GM06990 (cell line): ENCODE data around the gene ALDH1L1.
A peak's percentile ranks its signal among the peaks of the same experiment; 100 is the strongest.

ENCODE experiments used
- DNase-seq: peaks from one replicate; pipeline ENCODE4 v3.0.0-alpha.2; 2011; ENCODE audit not compliant: insufficient read length; ENCODE audit errors: extremely low read depth
- H3K27me3 ChIP-seq: replicated peaks from 2 replicates; pipeline ENCODE4 v1.6.0; 2011; ENCODE audit warnings: low read length; ENCODE audit not compliant: control insufficient read depth, insufficient read depth
- H3K36me3 ChIP-seq: 2 replicates; pipeline ENCODE4 v1.5.1; 2011; ENCODE audit warnings: low read length; ENCODE audit not compliant: control insufficient read depth, insufficient read depth
- H3K4me3 ChIP-seq: replicated peaks from 2 replicates; pipeline ENCODE4 v1.5.1; 2011; ENCODE audit warnings: low read depth, mild to moderate bottlenecking, control low read depth, low read length
- TF ChIP-seq, protein P1 (sequence below): IDR thresholded peaks from 2 replicates; pipeline ENCODE4 v1.5.1; 2011; ENCODE audit warnings: low read length, control low read depth, mild to moderate bottlenecking, inconsistent platforms; ENCODE audit not compliant: insufficient read depth, poor library complexity, severe bottlenecking

ALDH1L1 gene

DNA sequence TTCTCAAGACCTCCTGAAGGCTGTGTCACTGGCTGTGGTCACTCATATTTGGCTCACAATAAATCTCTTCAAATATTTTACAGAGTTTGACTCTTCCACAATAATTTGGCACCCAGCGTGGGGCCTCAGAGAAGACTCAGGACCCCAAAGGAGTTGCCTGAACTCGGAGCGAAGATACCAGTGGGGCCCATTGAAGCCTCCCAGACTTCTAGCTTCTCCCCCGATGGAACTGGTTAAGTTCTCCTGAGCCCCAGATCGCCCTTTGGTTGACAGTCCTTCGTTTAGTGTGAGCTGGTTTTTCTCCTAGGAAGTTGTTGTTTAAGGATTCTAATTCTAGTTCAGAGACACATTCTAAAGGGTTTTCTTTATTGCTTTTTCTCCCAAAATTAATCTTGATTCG, 95.1 kb downstream of the ALDH1L1 start:
- Histone ChIP-seq H3K4me3 (no peak overlapping the region), H3K36me3 (no peaks in the 10 kb centered on the region), H3K27me3 (no peaks in the 10 kb centered on the region)
- DNase-seq, result no peak
- TF ChIP-seq, protein P1, sequence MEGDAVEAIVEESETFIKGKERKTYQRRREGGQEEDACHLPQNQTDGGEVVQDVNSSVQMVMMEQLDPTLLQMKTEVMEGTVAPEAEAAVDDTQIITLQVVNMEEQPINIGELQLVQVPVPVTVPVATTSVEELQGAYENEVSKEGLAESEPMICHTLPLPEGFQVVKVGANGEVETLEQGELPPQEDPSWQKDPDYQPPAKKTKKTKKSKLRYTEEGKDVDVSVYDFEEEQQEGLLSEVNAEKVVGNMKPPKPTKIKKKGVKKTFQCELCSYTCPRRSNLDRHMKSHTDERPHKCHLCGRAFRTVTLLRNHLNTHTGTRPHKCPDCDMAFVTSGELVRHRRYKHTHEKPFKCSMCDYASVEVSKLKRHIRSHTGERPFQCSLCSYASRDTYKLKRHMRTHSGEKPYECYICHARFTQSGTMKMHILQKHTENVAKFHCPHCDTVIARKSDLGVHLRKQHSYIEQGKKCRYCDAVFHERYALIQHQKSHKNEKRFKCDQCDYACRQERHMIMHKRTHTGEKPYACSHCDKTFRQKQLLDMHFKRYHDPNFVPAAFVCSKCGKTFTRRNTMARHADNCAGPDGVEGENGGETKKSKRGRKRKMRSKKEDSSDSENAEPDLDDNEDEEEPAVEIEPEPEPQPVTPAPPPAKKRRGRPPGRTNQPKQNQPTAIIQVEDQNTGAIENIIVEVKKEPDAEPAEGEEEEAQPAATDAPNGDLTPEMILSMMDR, result no peak

DNA sequence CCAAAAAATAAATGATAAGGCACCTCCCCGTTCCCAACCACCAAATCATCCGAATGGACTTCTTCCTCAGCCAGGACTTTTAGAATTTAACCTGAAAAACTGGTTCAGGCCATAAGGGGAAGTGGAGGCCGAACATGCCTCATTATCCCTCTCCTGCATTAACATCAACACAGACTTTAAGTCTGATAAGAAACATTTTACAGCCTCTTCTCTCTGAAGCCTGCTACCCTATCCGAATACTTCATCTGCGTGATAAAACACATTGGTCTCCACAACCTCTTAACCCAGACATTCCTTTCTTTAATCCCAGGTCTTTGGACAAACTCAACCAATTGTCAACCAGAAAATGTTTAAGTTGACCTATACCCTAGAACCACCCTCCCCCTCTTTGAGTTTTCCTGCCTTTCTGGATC, 95.6 kb downstream of the ALDH1L1 start:
- H3K4me3 ChIP-seq, result peak overlapping the region; percentile 80
- TF ChIP-seq, protein P1, result no peak
- H3K27me3 ChIP-seq, result no peaks in the 10 kb centered on the region

DNA sequence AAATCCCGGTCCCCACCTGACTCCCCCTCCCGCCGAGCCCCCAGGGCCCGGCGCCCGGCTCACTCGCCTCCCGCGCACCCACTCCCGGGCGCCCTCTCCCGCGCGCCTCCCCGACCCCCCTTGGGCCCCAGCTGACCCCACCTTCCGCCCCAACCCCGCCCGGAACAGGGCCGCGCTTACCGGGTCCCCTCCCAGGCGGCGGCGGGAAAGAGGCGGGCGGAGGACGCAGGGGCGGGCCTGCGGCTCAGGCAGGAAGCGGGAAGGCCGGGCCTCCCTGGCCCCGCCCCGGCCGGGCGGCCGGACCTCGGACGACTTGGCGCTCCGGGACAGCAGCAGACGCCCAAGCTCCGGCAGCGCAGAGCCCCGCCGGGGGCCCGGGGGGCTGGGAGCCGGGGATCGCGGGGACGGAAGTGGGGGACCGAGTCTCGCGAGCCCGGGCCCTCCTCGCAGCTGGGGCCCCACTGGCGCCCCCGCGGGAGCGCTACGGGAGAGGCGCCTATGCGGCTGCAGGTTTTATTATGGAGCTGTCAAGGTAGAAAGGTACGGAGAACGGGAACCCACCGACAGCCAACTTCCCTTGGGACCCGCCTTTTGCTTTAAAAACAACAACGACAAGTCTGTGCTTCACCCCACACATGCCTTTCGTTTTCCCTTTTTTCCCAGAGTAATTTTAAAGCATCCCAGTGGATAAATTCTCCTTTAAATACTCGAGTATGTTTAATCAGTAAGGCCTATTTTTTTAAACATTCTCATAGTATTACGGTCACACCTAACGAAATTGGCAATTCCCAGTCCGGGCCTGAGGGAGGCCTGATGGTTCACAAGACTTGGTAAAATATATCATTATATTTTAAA, 96.2 kb downstream of the ALDH1L1 start, which contains the start of gene SLC41A3:
Gene SLC41A3, minus strand, starts transcription at position 212 of the 855 bp plus-strand sequence. CDS start 15,905 bp downstream, outside the sequence.
- Histone ChIP-seq H3K4me3 (peak within 1 kb of the TSS; percentile 80), H3K27me3 (no peaks in the 10 kb centered on the region), H3K36me3 (no peaks in the 10 kb centered on the region)
- TF ChIP-seq, protein P1, result peak; percentile 57
- DNase-seq, result peak; percentile 97

More for the DNA sequence above, 95.6 kb downstream of the ALDH1L1 start:
- H3K36me3 ChIP-seq, result no peaks in the 10 kb centered on the region
- no peak for DNase-seq

DNA sequence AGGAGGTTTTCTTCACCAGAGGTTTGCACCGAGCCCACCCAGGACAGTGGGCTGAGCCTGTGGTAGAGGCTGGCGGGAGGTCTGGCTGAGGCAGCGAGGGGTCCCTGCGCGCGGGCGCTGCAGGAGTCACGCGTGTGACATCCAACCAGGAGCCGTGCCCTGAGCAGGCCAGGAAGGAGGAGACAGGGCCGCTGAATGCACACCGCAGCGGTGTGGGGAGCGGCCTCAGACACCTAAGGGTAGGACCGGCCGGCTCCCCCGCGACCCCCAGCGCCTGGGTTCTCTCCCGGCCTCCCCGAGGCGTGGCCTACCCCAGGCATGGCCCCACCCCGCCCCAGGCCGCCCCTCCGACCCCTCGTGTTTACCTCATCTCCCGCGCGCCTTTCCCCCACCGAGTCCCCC, 96.9 kb downstream of the ALDH1L1 start:
- Histone ChIP-seq H3K36me3 (no peaks in the 10 kb centered on the region), H3K4me3 (peak overlapping the region; percentile 80), H3K27me3 (no peaks in the 10 kb centered on the region)
- peak; percentile 64 for DNase-seq
- TF ChIP-seq, protein P1, result no peak

DNA sequence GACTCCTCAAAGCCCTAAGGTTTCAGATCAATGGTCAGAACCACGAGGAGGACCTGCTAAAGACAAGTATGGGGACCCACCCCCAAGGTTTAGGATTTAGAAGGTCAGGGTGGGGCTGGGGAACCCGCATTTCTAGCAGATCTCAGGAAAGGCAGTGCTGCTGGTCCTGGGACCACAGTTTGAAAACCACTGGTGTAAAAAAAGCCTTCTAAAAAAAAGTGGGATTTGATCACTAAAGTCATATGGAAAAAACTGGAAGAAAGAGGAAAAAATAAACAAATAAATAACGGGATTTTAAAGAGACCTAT, 97.3 kb downstream of the ALDH1L1 start:
- DNase-seq, result no peak
- TF ChIP-seq, protein P1, result no peak
- no peaks in the 10 kb centered on the region for H3K27me3 ChIP-seq
- H3K4me3 ChIP-seq, result peak overlapping the region; percentile 80
- H3K36me3 ChIP-seq, result no peaks in the 10 kb centered on the region
